ENCODE results near the gene RAD23A. TPM values are rescaled to one million over a fixed set of nuclear protein-coding genes. Genes with fewer than 3 reads are reported as not detected.
A peak's percentile ranks its signal among the peaks of the same experiment; 100 is the strongest.
"Not testable (repeated sequence)": the region's sequence is repeated elsewhere in the genome, so short reads cannot be mapped to it uniquely, and the experiment has no call there.

RAD23A gene
- total and polyA plus RNA-seq, 7 donors, result 403 to 801 (median 567) TPM

GRCh38 chr19:12955996-12956395 is 10.3 kb downstream of the RAD23A start:
- 33 to 49% (median 39%) methylated on average over 12 of the region's 12 CpGs for WGBS, 3 donors
- ATAC-seq (no peak), DNase-seq (no peak)
- H3K27ac ChIP-seq, result peak overlapping the region; percentile 92
- no peaks in the 10 kb centered on the region for H3K9me3 ChIP-seq
- H3K27me3 ChIP-seq (ENCODE audit: insufficient read depth in 3 of 3, low read length in 2 of 3), result no peaks in the 10 kb centered on the region
- TF ChIP-seq CTCF (IDR thresholded peaks at IDR 0.05), result no peak
- H3K4me3 ChIP-seq, result peak overlapping the region; percentile 87
- H3K4me1 ChIP-seq, result peaks cover 42% of the 10 kb centered on the region
- H3K36me3 ChIP-seq (ENCODE audit: insufficient read depth in 1 of 2, low read depth in 1 of 2), result peaks cover 12 to 37% of the 10 kb centered on the region in 2 donors
- intact Hi-C loops (cut with DNase I), result loop anchor here in 1 of 2 donors (5.0 kb wide), 1 partner anchor 64 kb away; the partner anchor contains the start of gene GCDH

GRCh38 chr19:12956446-12957388 is 11.1 kb downstream of the RAD23A start, which contains the start of gene GADD45GIP1:
Gene GADD45GIP1, minus strand, starts transcription at chr19:12957223. Its CDS starts 11 bp downstream, at chr19:12957212.
- Histone ChIP-seq H3K9me3 (no peaks in the 10 kb centered on the region), H3K27ac (peak within 1 kb of the TSS; percentile 92), H3K4me3 (peak within 1 kb of the TSS; percentile 87), H3K36me3 (ENCODE audit: insufficient read depth in 1 of 2, low read depth in 1 of 2) (peaks cover 10 to 30% of the 10 kb centered on the region in 2 donors), H3K4me1 (peaks cover 38% of the 10 kb centered on the region), H3K27me3 (ENCODE audit: insufficient read depth in 3 of 3, low read length in 2 of 3) (no peaks in the 10 kb centered on the region)
- TF ChIP-seq CTCF (IDR thresholded peaks at IDR 0.05), result no peak
- intact Hi-C loops (cut with DNase I), result loop anchor here in 1 of 2 donors (5.0 kb wide), 1 partner anchor 64 kb away; the partner anchor contains the start of gene GCDH
- WGBS, 3 donors, result 2 to 3% (median 2%) methylated on average over 78 to 84 of the region's 84 CpGs
- ATAC-seq (peak; percentile 89 to 93 (median 90)), DNase-seq (peak; percentile 87 to 89)

- ATAC-seq, result peak in 3 of 4 donors; percentile 1 to 22 (median 18)
- not testable (repeated sequence) for H3K27me3 ChIP-seq (ENCODE audit: insufficient read depth in 3 of 3, low read length in 2 of 3); H3K9me3 ChIP-seq; DNase-seq
- Histone ChIP-seq H3K36me3 (ENCODE audit: insufficient read depth in 1 of 2, low read depth in 1 of 2) (peaks cover 8 to 22% of the 10 kb centered on the region in 2 donors), H3K27ac (peak overlapping the region; percentile 92), H3K4me1 (peaks cover 31% of the 10 kb centered on the region), H3K4me3 (peak overlapping the region; percentile 87)
- intact Hi-C loops (cut with DNase I), result loop anchor here in 1 of 2 donors (5.0 kb wide), 1 partner anchor 65 kb away; the partner anchor contains the start of gene GCDH
- 23 to 33% (median 29%) methylated on average over 29 to 31 of the region's 31 CpGs for WGBS, 3 donors
These were observed 11.8 kb downstream of the RAD23A start for GRCh38 chr19:12957389-12957952.

- Histone ChIP-seq H3K4me3 (no peak overlapping the region), H3K27ac (no peak overlapping the region), H3K27me3 (ENCODE audit: insufficient read depth in 3 of 3, low read length in 2 of 3) (no peaks in the 10 kb centered on the region), H3K36me3 (ENCODE audit: insufficient read depth in 1 of 2, low read depth in 1 of 2) (peaks cover 3% of the 10 kb centered on the region in 2 donors), H3K4me1 (peaks cover 13% of the 10 kb centered on the region), H3K9me3 (no peaks in the 10 kb centered on the region)
- intact Hi-C loops (cut with DNase I), result loop anchor here in 1 of 2 donors (5.0 kb wide), 1 partner anchor 67 kb away; the partner anchor contains the start of gene GCDH
- ATAC-seq (no peak), DNase-seq (no peak)
- no peak for TF ChIP-seq CTCF (IDR thresholded peaks at IDR 0.05)
- 72 to 78% (median 72%) methylated on average over 6 of the region's 6 CpGs for WGBS, 3 donors
These were observed 13.8 kb downstream of the RAD23A start for GRCh38 chr19:12959481-12959880.

Data from psoas muscle (tissue), 8 donors.